Measurements from ENCODE around the gene LRCH3. TPM values are rescaled to one million over a fixed set of nuclear protein-coding genes. Genes with fewer than 3 reads are reported as not detected.
"Not testable (repeated sequence)": the region's sequence is repeated elsewhere in the genome, so short reads cannot be mapped to it uniquely, and the experiment has no call there.

Gene LRCH3
- total RNA-seq, 3 donors from 2014 or later = 41.6 to 61.0 (median 49.8) TPM

- no peak overlapping the region for H3K4me3 ChIP-seq
- H3K27ac ChIP-seq = no peak overlapping the region
- no peak for DNase-seq (ENCODE audit: low spot score in 2 of 2)
- TF ChIP-seq CTCF (IDR thresholded peaks at IDR 0.05) (no peak), POLR2AphosphoS5 (IDR thresholded peaks at IDR 0.05) (no peak), POLR2A (IDR thresholded peaks at IDR 0.05) (no peak)
- no peaks in the 10 kb centered on the region for H3K36me3 ChIP-seq
- intact Hi-C loops (cut with DNase I; ENCODE audit: low total_unique reads) = no loop called here
- no peaks in the 10 kb centered on the region for H3K27me3 ChIP-seq
- no peaks in the 10 kb centered on the region for H3K9me3 ChIP-seq
- H3K4me1 ChIP-seq = no peaks in the 10 kb centered on the region
These were observed 110.6 kb downstream of the LRCH3 start for GRCh38 chr3:197901626-197902025.

GRCh38 chr3:197906023-197906849, 115.2 kb downstream of the LRCH3 start:
- no peaks in the 10 kb centered on the region for H3K27me3 ChIP-seq
- intact Hi-C loops (cut with DNase I; ENCODE audit: low total_unique reads) = no loop called here
- TF ChIP-seq POLR2AphosphoS5 (IDR thresholded peaks at IDR 0.05) (peak in 2 of 3 donors; percentile 24 to 39), POLR2A (IDR thresholded peaks at IDR 0.05) (no peak), CTCF (IDR thresholded peaks at IDR 0.05) (peak; percentile 61 to 88 (median 88))
- peak overlapping the region in 1 of 3 donors; percentile 1 for H3K4me3 ChIP-seq
- DNase-seq (ENCODE audit: low spot score in 2 of 2) = peak; percentile 85 to 88
- no peaks in the 10 kb centered on the region for H3K4me1 ChIP-seq
- peak overlapping the region; percentile 2 to 9 for H3K27ac ChIP-seq
- H3K36me3 ChIP-seq = no peaks in the 10 kb centered on the region
- no peaks in the 10 kb centered on the region for H3K9me3 ChIP-seq

- H3K4me3 ChIP-seq = no peak overlapping the region
- intact Hi-C loops (cut with DNase I; ENCODE audit: low total_unique reads) = no loop called here
- H3K9me3 ChIP-seq = no peaks in the 10 kb centered on the region
- TF ChIP-seq POLR2A (IDR thresholded peaks at IDR 0.05) (no peak), CTCF (IDR thresholded peaks at IDR 0.05) (no peak), POLR2AphosphoS5 (IDR thresholded peaks at IDR 0.05) (no peak)
- no peak for DNase-seq (ENCODE audit: low spot score in 2 of 2)
- H3K36me3 ChIP-seq = no peaks in the 10 kb centered on the region
- H3K4me1 ChIP-seq = no peaks in the 10 kb centered on the region
- H3K27ac ChIP-seq = peak overlapping the region; percentile 2 to 9
- no peaks in the 10 kb centered on the region for H3K27me3 ChIP-seq
These were observed 115.8 kb downstream of the LRCH3 start for GRCh38 chr3:197906850-197907187.

- intact Hi-C loops (cut with DNase I; ENCODE audit: low total_unique reads) = no loop called here
- Histone ChIP-seq H3K9me3 (no peaks in the 10 kb centered on the region), H3K4me1 (no peaks in the 10 kb centered on the region), H3K27me3 (no peaks in the 10 kb centered on the region), H3K36me3 (no peaks in the 10 kb centered on the region), H3K27ac (no peak overlapping the region), H3K4me3 (no peak overlapping the region)
- no peak for DNase-seq (ENCODE audit: low spot score in 2 of 2)
- TF ChIP-seq POLR2A (IDR thresholded peaks at IDR 0.05) (no peak), CTCF (IDR thresholded peaks at IDR 0.05) (no peak)
These were observed 116.1 kb downstream of the LRCH3 start for GRCh38 chr3:197907196-197907595.

GRCh38 chr3:197908550-197908949, 117.5 kb downstream of the LRCH3 start:
- intact Hi-C loops (cut with DNase I; ENCODE audit: low total_unique reads); H3K4me3 ChIP-seq; DNase-seq (ENCODE audit: low spot score in 2 of 2); H3K27ac ChIP-seq; H3K36me3 ChIP-seq; H3K9me3 ChIP-seq; H3K27me3 ChIP-seq; H3K4me1 ChIP-seq: not testable (repeated sequence)
